ENCODE results near the gene TM7SF3. TPM values are rescaled to one million over a fixed set of nuclear protein-coding genes. Genes with fewer than 3 reads are reported as not detected.
"Not testable (repeated sequence)": the region's sequence is repeated elsewhere in the genome, so short reads cannot be mapped to it uniquely, and the experiment has no call there.

Gene TM7SF3
- total and polyA plus RNA-seq, 5 donors from 2014 or later = 21.8 to 68.2 (median 62.2) TPM

- no peak overlapping the region for H3K4me3 Mint-ChIP-seq
- no peaks in the 10 kb centered on the region for H3K27me3 Mint-ChIP-seq
- peak overlapping the region in 2 of 3 donors; percentile 20 to 58 for H3K27ac Mint-ChIP-seq
- peaks cover 51% of the 10 kb centered on the region for H3K36me3 Mint-ChIP-seq
- peaks cover 5 to 28% (median 14%) of the 10 kb centered on the region in 4 donors for H3K4me1 Mint-ChIP-seq
- Histone ChIP-seq H3K27ac (ENCODE audit: insufficient read depth, low read length, poor library complexity, severe bottlenecking) (no peak overlapping the region), H3K9me3 (ENCODE audit: control insufficient read depth in 2 of 2, low read length in 2 of 2) (no peaks in the 10 kb centered on the region), H3K27me3 (ENCODE audit: control insufficient read depth, insufficient read depth, low read length) (no peaks in the 10 kb centered on the region), H3K4me1 (ENCODE audit: control insufficient read depth, insufficient read depth, low read length, poor library complexity, severe bottlenecking) (no peaks in the 10 kb centered on the region), H3K4me3 (ENCODE audit: low read depth, low read length) (no peak overlapping the region), H3K36me3 (ENCODE audit: control insufficient read depth, insufficient read depth, low read length) (peaks cover 40% of the 10 kb centered on the region)
- ATAC-seq (ENCODE audit: low read depth in 2 of 2) (no peak), DNase-seq (no peak)
- peaks cover 0 to 2% (median 0%) of the 10 kb centered on the region in 7 donors for H3K9me3 Mint-ChIP-seq
These were observed 35.4 kb downstream of the TM7SF3 start for GRCh38 chr12:26978801-26979200.

- Mint-ChIP-seq H3K36me3 (peaks cover 41% of the 10 kb centered on the region), H3K27me3 (no peaks in the 10 kb centered on the region), H3K9me3 (no peaks in the 10 kb centered on the region), H3K4me3 (no peak overlapping the region), H3K4me1 (peaks cover 16 to 37% (median 17%) of the 10 kb centered on the region in 4 donors), H3K27ac (peak overlapping the region in 2 of 3 donors; percentile 9 to 33)
- Histone ChIP-seq H3K36me3 (ENCODE audit: control insufficient read depth, insufficient read depth, low read length) (peaks cover 43% of the 10 kb centered on the region), H3K4me1 (ENCODE audit: control insufficient read depth, insufficient read depth, low read length, poor library complexity, severe bottlenecking) (peaks cover 11% of the 10 kb centered on the region), H3K27me3 (ENCODE audit: control insufficient read depth, insufficient read depth, low read length) (no peaks in the 10 kb centered on the region), H3K4me3 (ENCODE audit: low read depth, low read length) (no peak overlapping the region), H3K27ac (ENCODE audit: insufficient read depth, low read length, poor library complexity, severe bottlenecking) (no peak overlapping the region), H3K9me3 (ENCODE audit: control insufficient read depth in 2 of 2, low read length in 2 of 2) (no peaks in the 10 kb centered on the region)
- ATAC-seq (ENCODE audit: low read depth in 2 of 2) (no peak), DNase-seq (no peak)
These were observed 37.5 kb downstream of the TM7SF3 start for GRCh38 chr12:26976687-26977086.

GRCh38 chr12:26971963-26972362 is 42.2 kb downstream of the TM7SF3 start:
- DNase-seq (peak; percentile 38 to 69 (median 57)), ATAC-seq (ENCODE audit: low read depth in 2 of 2) (peak; percentile 91 to 94)
- H3K27ac Mint-ChIP-seq = peak overlapping the region; percentile 30 to 78 (median 72)
- H3K4me3 Mint-ChIP-seq = peak overlapping the region in 3 of 4 donors; percentile 65 to 74 (median 72)
- peak overlapping the region; percentile 37 for H3K4me3 ChIP-seq (ENCODE audit: low read depth, low read length)
- no peaks in the 10 kb centered on the region for H3K27me3 Mint-ChIP-seq
- H3K36me3 ChIP-seq (ENCODE audit: control insufficient read depth, insufficient read depth, low read length) = peaks cover 29% of the 10 kb centered on the region
- H3K27ac ChIP-seq (ENCODE audit: insufficient read depth, low read length, poor library complexity, severe bottlenecking) = peak overlapping the region; percentile 75
- peaks cover 30% of the 10 kb centered on the region for H3K4me1 ChIP-seq (ENCODE audit: control insufficient read depth, insufficient read depth, low read length, poor library complexity, severe bottlenecking)
- H3K9me3 ChIP-seq (ENCODE audit: control insufficient read depth in 2 of 2, low read length in 2 of 2) = no peaks in the 10 kb centered on the region
- H3K36me3 Mint-ChIP-seq = peaks cover 44% of the 10 kb centered on the region
- peaks cover 23 to 63% (median 36%) of the 10 kb centered on the region in 4 donors for H3K4me1 Mint-ChIP-seq
- H3K9me3 Mint-ChIP-seq = no peaks in the 10 kb centered on the region
- no peaks in the 10 kb centered on the region for H3K27me3 ChIP-seq (ENCODE audit: control insufficient read depth, insufficient read depth, low read length)

GRCh38 chr12:26970136-26970535 is 44.0 kb downstream of the TM7SF3 start:
- DNase-seq (no peak), ATAC-seq (ENCODE audit: low read depth in 2 of 2) (no peak)
- peaks cover 22 to 46% (median 30%) of the 10 kb centered on the region in 4 donors for H3K4me1 Mint-ChIP-seq
- no peaks in the 10 kb centered on the region for H3K9me3 Mint-ChIP-seq
- H3K27ac Mint-ChIP-seq = peak overlapping the region in 2 of 3 donors; percentile 30 to 76
- no peak overlapping the region for H3K4me3 ChIP-seq (ENCODE audit: low read depth, low read length)
- peaks cover 30% of the 10 kb centered on the region for H3K36me3 ChIP-seq (ENCODE audit: control insufficient read depth, insufficient read depth, low read length)
- no peaks in the 10 kb centered on the region for H3K9me3 ChIP-seq (ENCODE audit: control insufficient read depth in 2 of 2, low read length in 2 of 2)
- peaks cover 32% of the 10 kb centered on the region for H3K36me3 Mint-ChIP-seq
- H3K27me3 Mint-ChIP-seq = no peaks in the 10 kb centered on the region
- peak overlapping the region; percentile 75 for H3K27ac ChIP-seq (ENCODE audit: insufficient read depth, low read length, poor library complexity, severe bottlenecking)
- no peaks in the 10 kb centered on the region for H3K27me3 ChIP-seq (ENCODE audit: control insufficient read depth, insufficient read depth, low read length)
- H3K4me1 ChIP-seq (ENCODE audit: control insufficient read depth, insufficient read depth, low read length, poor library complexity, severe bottlenecking) = peaks cover 30% of the 10 kb centered on the region
- no peak overlapping the region for H3K4me3 Mint-ChIP-seq

- Histone ChIP-seq H3K36me3 (ENCODE audit: control insufficient read depth, insufficient read depth, low read length) (peaks cover 49% of the 10 kb centered on the region), H3K27me3 (ENCODE audit: control insufficient read depth, insufficient read depth, low read length) (no peaks in the 10 kb centered on the region), H3K4me1 (ENCODE audit: control insufficient read depth, insufficient read depth, low read length, poor library complexity, severe bottlenecking) (peaks cover 21% of the 10 kb centered on the region), H3K27ac (ENCODE audit: insufficient read depth, low read length, poor library complexity, severe bottlenecking) (no peak overlapping the region), H3K9me3 (ENCODE audit: control insufficient read depth in 2 of 2, low read length in 2 of 2) (no peaks in the 10 kb centered on the region), H3K4me3 (ENCODE audit: low read depth, low read length) (no peak overlapping the region)
- no peaks in the 10 kb centered on the region for H3K9me3 Mint-ChIP-seq
- H3K4me3 Mint-ChIP-seq = no peak overlapping the region
- peaks cover 26% of the 10 kb centered on the region for H3K36me3 Mint-ChIP-seq
- H3K4me1 Mint-ChIP-seq = peaks cover 15 to 36% (median 31%) of the 10 kb centered on the region in 4 donors
- H3K27ac Mint-ChIP-seq = peak overlapping the region in 1 of 3 donors; percentile 34
- ATAC-seq (ENCODE audit: low read depth in 2 of 2) = no peak
- no peaks in the 10 kb centered on the region for H3K27me3 Mint-ChIP-seq
- DNase-seq = no peak
These were observed 47.3 kb downstream of the TM7SF3 start for GRCh38 chr12:26966842-26967241.

GRCh38 chr12:26963413-26963812 is 50.8 kb downstream of the TM7SF3 start:
- no peak overlapping the region for H3K4me3 Mint-ChIP-seq
- no peaks in the 10 kb centered on the region for H3K9me3 Mint-ChIP-seq
- Histone ChIP-seq H3K27me3 (ENCODE audit: control insufficient read depth, insufficient read depth, low read length) (no peaks in the 10 kb centered on the region), H3K4me3 (ENCODE audit: low read depth, low read length) (no peak overlapping the region), H3K36me3 (ENCODE audit: control insufficient read depth, insufficient read depth, low read length) (peaks cover 78% of the 10 kb centered on the region), H3K9me3 (ENCODE audit: control insufficient read depth in 2 of 2, low read length in 2 of 2) (no peaks in the 10 kb centered on the region), H3K27ac (ENCODE audit: insufficient read depth, low read length, poor library complexity, severe bottlenecking) (no peak overlapping the region), H3K4me1 (ENCODE audit: control insufficient read depth, insufficient read depth, low read length, poor library complexity, severe bottlenecking) (no peaks in the 10 kb centered on the region)
- DNase-seq (no peak), ATAC-seq (ENCODE audit: low read depth in 2 of 2) (no peak)
- H3K4me1 Mint-ChIP-seq = peaks cover 0 to 16% (median 11%) of the 10 kb centered on the region in 4 donors
- H3K27me3 Mint-ChIP-seq = no peaks in the 10 kb centered on the region
- H3K27ac Mint-ChIP-seq = peak overlapping the region in 1 of 3 donors; percentile 26
- peaks cover 32% of the 10 kb centered on the region for H3K36me3 Mint-ChIP-seq

- no peaks in the 10 kb centered on the region for H3K4me1 ChIP-seq (ENCODE audit: control insufficient read depth, insufficient read depth, low read length, poor library complexity, severe bottlenecking)
- Mint-ChIP-seq H3K27me3 (no peaks in the 10 kb centered on the region), H3K36me3 (peaks cover 31% of the 10 kb centered on the region), H3K9me3 (no peaks in the 10 kb centered on the region), H3K4me1 (peaks cover 5 to 19% (median 12%) of the 10 kb centered on the region in 4 donors), H3K4me3 (no peak overlapping the region), H3K27ac (peak overlapping the region in 1 of 3 donors; percentile 67)
- H3K27ac ChIP-seq (ENCODE audit: insufficient read depth, low read length, poor library complexity, severe bottlenecking) = no peak overlapping the region
- ATAC-seq (ENCODE audit: low read depth in 2 of 2) (no peak), DNase-seq (no peak)
- H3K4me3 ChIP-seq (ENCODE audit: low read depth, low read length) = no peak overlapping the region
- no peaks in the 10 kb centered on the region for H3K27me3 ChIP-seq (ENCODE audit: control insufficient read depth, insufficient read depth, low read length)
- no peaks in the 10 kb centered on the region for H3K9me3 ChIP-seq (ENCODE audit: control insufficient read depth in 2 of 2, low read length in 2 of 2)
- peaks cover 88% of the 10 kb centered on the region for H3K36me3 ChIP-seq (ENCODE audit: control insufficient read depth, insufficient read depth, low read length)
These were observed 52.4 kb downstream of the TM7SF3 start for GRCh38 chr12:26961803-26962202.

- H3K4me3 Mint-ChIP-seq; ATAC-seq (ENCODE audit: low read depth in 2 of 2); DNase-seq; H3K4me1 ChIP-seq (ENCODE audit: control insufficient read depth, insufficient read depth, low read length, poor library complexity, severe bottlenecking); H3K27me3 Mint-ChIP-seq; H3K9me3 Mint-ChIP-seq; H3K4me3 ChIP-seq (ENCODE audit: low read depth, low read length); H3K27me3 ChIP-seq (ENCODE audit: control insufficient read depth, insufficient read depth, low read length); H3K9me3 ChIP-seq (ENCODE audit: control insufficient read depth in 2 of 2, low read length in 2 of 2); H3K27ac ChIP-seq (ENCODE audit: insufficient read depth, low read length, poor library complexity, severe bottlenecking): not testable (repeated sequence)
- Mint-ChIP-seq H3K27ac (peak overlapping the region in 1 of 3 donors; percentile 67), H3K36me3 (peaks cover 35% of the 10 kb centered on the region), H3K4me1 (peaks cover 8 to 19% (median 14%) of the 10 kb centered on the region in 4 donors)
- H3K36me3 ChIP-seq (ENCODE audit: control insufficient read depth, insufficient read depth, low read length) = peaks cover 88% of the 10 kb centered on the region
These were observed 52.8 kb downstream of the TM7SF3 start for GRCh38 chr12:26961391-26961790.

All from CD4-positive, CD25-positive, alpha-beta regulatory T cell (primary cell).